ENCODE measurements around the gene ATPAF2. TPM values are rescaled to one million over a fixed set of nuclear protein-coding genes. Genes with fewer than 3 reads are reported as not detected.

ATPAF2 gene
- total RNA-seq, 1 donor from 2014 or later = 21.8 TPM

DNA sequence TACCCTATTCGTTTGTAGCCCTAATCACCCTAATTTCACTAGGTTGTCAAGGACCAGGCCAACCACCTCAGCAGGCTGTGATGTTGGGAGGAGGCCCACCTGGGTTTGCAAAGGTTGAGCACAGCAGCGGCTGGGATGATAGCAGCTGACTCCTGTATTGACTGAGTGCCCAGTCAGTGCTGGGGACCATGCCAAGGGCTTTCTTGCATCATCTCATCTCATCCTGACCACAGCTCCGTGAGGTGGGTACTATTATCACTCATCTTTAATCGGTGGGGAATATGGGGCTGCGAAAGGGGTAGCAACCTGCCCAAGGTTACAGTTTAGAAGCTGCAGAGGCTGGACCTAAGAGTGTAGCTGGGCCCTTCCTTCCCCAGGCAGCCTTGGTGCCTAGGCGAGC lies 11.7 kb downstream of the ATPAF2 start:
- H3K4me3 Mint-ChIP-seq (ENCODE audit: unreplicated experiment) = no peak overlapping the region
- no peaks in the 10 kb centered on the region for H3K9me3 Mint-ChIP-seq (ENCODE audit: unreplicated experiment)
- H3K27me3 Mint-ChIP-seq (ENCODE audit: unreplicated experiment) = no peaks in the 10 kb centered on the region
- H3K27ac Mint-ChIP-seq (ENCODE audit: unreplicated experiment) = no peak overlapping the region
- peaks cover 4% of the 10 kb centered on the region for H3K36me3 Mint-ChIP-seq (ENCODE audit: unreplicated experiment)
- no peak for DNase-seq (ENCODE audit: extremely low spot score, unreplicated experiment)
- H3K4me1 Mint-ChIP-seq (ENCODE audit: unreplicated experiment) = peaks cover 12% of the 10 kb centered on the region
- no peak for TF ChIP-seq CTCF (IDR thresholded peaks at IDR 0.05)

DNA sequence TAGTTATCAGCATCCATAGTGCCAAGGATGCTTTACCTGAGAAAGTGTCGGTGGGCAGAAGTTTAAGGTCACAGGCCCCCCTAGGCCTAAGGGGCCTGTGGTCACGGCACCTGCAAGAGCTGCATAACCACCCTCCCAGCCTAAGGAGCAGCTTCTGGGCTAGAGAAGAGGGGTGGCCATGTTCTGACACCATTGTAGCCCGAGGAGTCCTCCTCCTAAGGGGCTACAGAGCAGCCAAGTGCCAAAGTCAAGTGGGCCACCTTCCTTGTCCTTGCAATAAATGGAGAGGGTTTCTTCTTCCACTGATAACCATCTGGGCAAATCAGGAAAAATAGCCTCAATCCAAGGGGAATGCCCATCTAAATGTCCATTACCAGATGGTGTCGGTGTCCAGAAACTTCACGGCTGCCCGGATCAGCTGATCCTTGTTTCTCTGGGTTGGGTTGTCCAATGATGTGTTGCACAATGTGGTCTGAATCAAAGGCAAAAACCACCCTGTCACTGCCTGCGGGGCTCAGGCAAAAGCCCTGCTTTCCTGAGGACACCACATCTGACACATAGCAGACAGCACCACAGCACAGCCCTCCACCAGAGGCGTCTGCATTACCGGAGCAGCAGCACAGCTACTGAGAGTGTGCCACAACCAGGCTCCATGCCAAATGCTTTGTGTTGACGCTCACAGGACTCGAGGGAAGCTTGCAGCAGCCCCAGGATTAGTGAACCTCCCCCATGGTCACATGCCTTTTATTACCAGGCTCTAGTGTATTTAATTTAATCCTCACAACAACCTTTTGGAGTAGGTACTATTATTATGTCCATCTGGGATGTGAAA lies 12.8 kb downstream of the ATPAF2 start:
- Mint-ChIP-seq H3K36me3 (ENCODE audit: unreplicated experiment) (peaks cover 5% of the 10 kb centered on the region), H3K27ac (ENCODE audit: unreplicated experiment) (no peak overlapping the region), H3K4me3 (ENCODE audit: unreplicated experiment) (no peak overlapping the region), H3K4me1 (ENCODE audit: unreplicated experiment) (peaks cover 6% of the 10 kb centered on the region), H3K27me3 (ENCODE audit: unreplicated experiment) (no peaks in the 10 kb centered on the region), H3K9me3 (ENCODE audit: unreplicated experiment) (no peaks in the 10 kb centered on the region)
- TF ChIP-seq CTCF (IDR thresholded peaks at IDR 0.05) = no peak
- no peak for DNase-seq (ENCODE audit: extremely low spot score, unreplicated experiment)

DNA sequence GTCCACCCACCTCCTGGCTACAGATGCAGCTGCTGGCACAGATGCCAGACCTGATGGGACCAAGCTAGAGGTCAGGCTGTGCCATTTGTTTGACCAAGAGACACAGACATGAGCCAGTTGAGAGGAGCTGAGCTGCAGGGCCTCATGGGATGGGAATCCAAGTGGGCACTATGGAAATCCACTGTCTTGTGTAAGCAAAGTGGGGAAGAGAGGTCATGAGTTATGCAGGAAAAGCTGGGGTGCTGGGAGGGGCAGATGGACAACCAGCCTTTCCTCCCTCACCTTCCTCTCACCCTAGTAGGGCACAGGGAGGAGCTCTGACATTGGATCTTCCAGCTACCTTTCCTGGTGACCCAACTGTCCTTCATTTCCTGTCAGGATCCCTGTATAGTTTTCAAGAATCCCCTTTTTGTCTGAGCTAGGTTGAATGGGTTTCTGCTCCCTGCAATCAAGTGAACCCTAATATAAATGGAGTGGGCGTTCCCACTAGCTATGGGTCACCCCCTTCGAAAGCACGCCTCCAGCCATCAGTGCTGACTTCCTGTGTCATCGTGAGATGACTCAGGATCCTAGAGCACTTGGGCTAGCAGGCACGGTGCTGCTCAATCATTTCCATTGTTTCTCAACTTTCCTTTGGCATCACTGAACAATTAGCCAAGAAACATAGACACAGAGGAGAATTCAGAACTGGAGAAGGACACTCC lies 13.6 kb downstream of the ATPAF2 start:
- no peaks in the 10 kb centered on the region for H3K9me3 Mint-ChIP-seq (ENCODE audit: unreplicated experiment)
- H3K4me1 Mint-ChIP-seq (ENCODE audit: unreplicated experiment) = peaks cover 6% of the 10 kb centered on the region
- no peak overlapping the region for H3K27ac Mint-ChIP-seq (ENCODE audit: unreplicated experiment)
- H3K36me3 Mint-ChIP-seq (ENCODE audit: unreplicated experiment) = peaks cover 8% of the 10 kb centered on the region
- DNase-seq (ENCODE audit: extremely low spot score, unreplicated experiment) = no peak
- no peak overlapping the region for H3K4me3 Mint-ChIP-seq (ENCODE audit: unreplicated experiment)
- H3K27me3 Mint-ChIP-seq (ENCODE audit: unreplicated experiment) = no peaks in the 10 kb centered on the region
- TF ChIP-seq CTCF (IDR thresholded peaks at IDR 0.05) = no peak

- H3K36me3 Mint-ChIP-seq (ENCODE audit: unreplicated experiment) = peaks cover 9% of the 10 kb centered on the region
- H3K4me1 Mint-ChIP-seq (ENCODE audit: unreplicated experiment) = peaks cover 6% of the 10 kb centered on the region
- no peak overlapping the region for H3K4me3 Mint-ChIP-seq (ENCODE audit: unreplicated experiment)
- no peak for DNase-seq (ENCODE audit: extremely low spot score, unreplicated experiment)
- H3K27ac Mint-ChIP-seq (ENCODE audit: unreplicated experiment) = no peak overlapping the region
- H3K27me3 Mint-ChIP-seq (ENCODE audit: unreplicated experiment) = no peaks in the 10 kb centered on the region
- no peaks in the 10 kb centered on the region for H3K9me3 Mint-ChIP-seq (ENCODE audit: unreplicated experiment)
- TF ChIP-seq CTCF (IDR thresholded peaks at IDR 0.05) = no peak
Observed at GRCh38 chr17:18021372-18021771, 17.6 kb downstream of the ATPAF2 start.

GRCh38 chr17:18020971-18021370 lies 18.0 kb downstream of the ATPAF2 start:
- H3K27me3 Mint-ChIP-seq (ENCODE audit: unreplicated experiment) = no peaks in the 10 kb centered on the region
- H3K9me3 Mint-ChIP-seq (ENCODE audit: unreplicated experiment) = no peaks in the 10 kb centered on the region
- TF ChIP-seq CTCF (IDR thresholded peaks at IDR 0.05) = no peak
- H3K4me3 Mint-ChIP-seq (ENCODE audit: unreplicated experiment) = no peak overlapping the region
- H3K36me3 Mint-ChIP-seq (ENCODE audit: unreplicated experiment) = peaks cover 12% of the 10 kb centered on the region
- H3K27ac Mint-ChIP-seq (ENCODE audit: unreplicated experiment) = no peak overlapping the region
- no peak for DNase-seq (ENCODE audit: extremely low spot score, unreplicated experiment)
- H3K4me1 Mint-ChIP-seq (ENCODE audit: unreplicated experiment) = peaks cover 6% of the 10 kb centered on the region

Measured in osteocyte (in vitro differentiated cells).